Renal cortex interstitium (tissue), 11 donors: ENCODE data around the gene SIRT2. TPM values are rescaled to one million over a fixed set of nuclear protein-coding genes. Genes with fewer than 3 reads are reported as not detected.
A peak's percentile ranks its signal among the peaks of the same experiment; 100 is the strongest.
"Not testable (repeated sequence)": the region's sequence is repeated elsewhere in the genome, so short reads cannot be mapped to it uniquely, and the experiment has no call there.

ENCODE experiments used
- DNase-seq, 11 donors: peaks; one replicate each; pipeline ENCODE4 v3.0.0-alpha.2; 2013; ENCODE audit warnings: low read depth in 9 of 11, low spot score in 4 of 11; ENCODE audit errors: extremely low read depth in 1 of 11
- polyA plus RNA-seq, 3 donors: library from polyadenylated mRNA; unstranded; fragments of 120-200 nt; gene quantifications; one replicate each; pipeline ENCODE4 v1.2.1, GENCODE V29; 2013; ENCODE audit not compliant: insufficient read length in 3 of 3

SIRT2 gene
- polyA plus RNA-seq, 3 donors = 37.1 to 48.7 (median 42.1) TPM

DNA sequence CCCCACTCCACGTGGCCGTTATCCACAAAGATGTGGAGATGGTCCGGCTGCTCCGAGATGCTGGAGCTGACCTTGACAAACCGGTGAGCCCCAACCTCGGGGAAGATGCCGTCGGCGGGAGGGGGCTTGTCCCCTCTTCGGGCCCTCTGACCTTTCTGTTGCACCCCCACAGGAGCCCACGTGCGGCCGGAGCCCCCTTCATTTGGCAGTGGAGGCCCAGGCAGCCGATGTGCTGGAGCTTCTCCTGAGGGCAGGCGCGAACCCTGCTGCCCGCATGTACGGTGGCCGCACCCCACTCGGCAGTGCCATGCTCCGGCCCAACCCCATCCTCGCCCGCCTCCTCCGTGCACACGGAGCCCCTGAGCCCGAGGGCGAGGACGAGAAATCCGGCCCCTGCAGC lies 7.8 kb upstream of the SIRT2 start:
- no peak for DNase-seq

DNA sequence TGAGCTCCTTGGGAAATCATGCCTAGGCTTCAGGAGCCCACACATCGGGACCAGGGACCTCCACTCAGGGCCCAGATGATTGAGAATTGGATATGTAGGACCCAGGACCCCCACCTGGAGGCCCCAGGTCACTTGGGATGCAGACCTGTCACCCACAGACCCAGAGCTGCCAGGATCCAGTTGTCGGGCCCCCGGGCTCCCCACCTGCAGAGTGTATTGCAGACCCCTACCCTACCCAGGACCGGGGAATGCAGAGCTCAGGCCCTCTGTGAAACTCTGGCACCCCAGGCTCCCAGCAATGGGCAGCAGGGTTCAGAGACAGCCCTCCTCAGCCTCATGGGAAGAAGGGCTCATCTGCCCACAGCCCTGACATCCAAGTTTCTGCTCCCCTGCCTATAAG lies 6.2 kb upstream of the SIRT2 start:
- DNase-seq = no peak

DNA sequence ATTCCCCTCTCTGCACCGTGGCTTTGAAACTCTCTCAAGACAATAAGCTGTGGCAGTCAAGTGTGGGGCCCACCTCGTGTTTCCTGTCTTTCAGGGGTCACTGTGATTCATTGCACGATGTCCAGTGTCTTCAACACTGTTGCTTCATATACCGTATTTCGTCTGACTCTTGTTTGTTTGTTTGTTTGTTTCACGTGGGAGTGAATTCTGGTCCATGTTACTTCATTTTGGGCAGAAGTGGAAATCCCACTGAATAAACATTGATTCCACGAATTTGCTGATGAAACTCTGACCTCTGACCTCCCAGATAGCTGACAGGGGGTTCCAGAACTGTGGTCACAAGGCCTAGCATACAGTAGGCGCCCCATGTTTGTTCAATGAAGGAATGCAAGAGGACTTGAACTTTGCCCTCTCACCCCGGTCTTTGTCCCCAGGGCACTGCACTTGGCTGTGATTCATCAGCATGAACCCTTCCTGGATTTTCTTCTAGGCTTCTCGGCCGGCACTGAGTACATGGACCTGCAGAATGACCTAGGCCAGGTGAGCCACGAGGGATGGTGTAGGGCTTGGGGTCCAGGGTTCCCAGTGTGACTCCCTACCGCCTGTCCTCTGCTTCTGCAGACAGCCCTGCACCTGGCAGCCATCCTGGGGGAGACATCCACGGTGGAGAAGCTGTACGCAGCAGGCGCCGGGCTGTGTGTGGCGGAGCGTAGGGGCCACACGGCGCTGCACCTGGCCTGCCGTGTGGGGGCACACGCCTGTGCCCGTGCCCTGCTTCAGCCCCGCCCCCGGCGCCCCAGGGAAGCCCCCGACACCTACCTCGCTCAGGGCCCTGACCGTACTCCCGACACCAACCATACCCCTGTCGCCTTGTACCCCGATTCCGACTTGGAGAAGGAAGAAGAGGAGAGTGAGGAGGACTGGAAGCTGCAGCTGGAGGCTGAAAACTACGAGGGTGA lies 5.4 kb upstream of the SIRT2 start:
- no peak for DNase-seq

DNA sequence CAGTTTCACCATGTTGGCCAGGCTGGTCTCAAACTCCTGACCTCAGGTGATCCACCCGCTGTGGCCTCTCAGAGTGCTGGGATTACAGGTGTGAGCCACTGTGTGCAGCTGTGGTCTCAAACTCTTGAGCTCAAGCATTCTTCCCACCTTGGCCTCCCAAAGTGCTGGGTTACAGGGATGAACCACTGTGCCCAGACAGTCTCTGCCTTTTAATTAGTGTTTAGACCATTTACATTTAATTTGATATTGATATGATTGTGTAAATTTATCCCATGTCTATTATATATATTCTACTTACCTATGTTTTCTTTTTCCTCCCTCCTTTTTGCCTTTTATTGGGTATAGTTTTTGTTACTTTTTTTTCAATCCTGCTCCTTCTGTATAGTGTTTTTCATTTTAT lies 2.3 kb upstream of the SIRT2 start:
- DNase-seq = no peak

DNA sequence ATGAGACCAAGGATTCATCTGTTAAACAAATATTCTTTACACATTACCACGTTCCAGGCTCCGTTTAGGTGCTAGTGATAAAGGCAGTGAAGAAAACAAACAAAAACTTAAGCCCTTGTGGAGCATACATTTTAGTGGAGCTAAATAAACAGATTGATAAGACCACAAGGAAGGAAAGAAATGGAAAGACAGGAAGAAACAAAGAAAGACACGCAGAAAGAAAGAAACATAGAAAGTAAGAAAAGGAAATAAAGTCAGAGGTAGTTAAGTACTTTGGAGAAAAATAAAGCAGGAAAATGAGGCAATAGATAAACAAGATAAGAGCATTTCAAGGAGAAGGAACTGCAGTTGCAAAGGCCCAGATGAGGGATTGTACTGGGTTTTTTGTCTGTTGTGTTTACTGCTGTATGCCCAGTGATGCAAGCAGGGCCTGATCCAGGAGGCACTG lies 1.3 kb upstream of the SIRT2 start:
- no peak for DNase-seq

DNA sequence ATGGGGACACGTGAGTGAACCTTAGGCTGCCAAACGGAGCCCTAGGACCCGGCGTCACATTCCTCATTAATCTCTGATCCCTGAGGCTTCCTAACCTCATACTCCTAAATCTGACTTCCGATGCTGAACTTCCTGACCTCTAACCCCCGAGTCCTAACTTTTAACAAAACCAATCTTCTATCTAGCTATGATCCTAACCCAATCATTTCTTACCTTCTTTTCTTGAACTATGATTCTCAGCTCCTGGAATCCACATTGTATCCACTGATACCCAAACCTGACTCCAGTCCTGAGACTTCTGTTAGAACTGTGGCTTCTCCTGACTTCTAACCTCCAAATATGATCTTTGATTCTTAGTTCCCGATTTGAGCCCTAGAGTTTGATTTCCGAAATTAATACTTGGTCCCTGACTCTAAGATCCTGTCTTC lies 798 bp upstream of the SIRT2 start:
- peak in 2 of 11 donors; percentile 50 to 56 for DNase-seq

DNA sequence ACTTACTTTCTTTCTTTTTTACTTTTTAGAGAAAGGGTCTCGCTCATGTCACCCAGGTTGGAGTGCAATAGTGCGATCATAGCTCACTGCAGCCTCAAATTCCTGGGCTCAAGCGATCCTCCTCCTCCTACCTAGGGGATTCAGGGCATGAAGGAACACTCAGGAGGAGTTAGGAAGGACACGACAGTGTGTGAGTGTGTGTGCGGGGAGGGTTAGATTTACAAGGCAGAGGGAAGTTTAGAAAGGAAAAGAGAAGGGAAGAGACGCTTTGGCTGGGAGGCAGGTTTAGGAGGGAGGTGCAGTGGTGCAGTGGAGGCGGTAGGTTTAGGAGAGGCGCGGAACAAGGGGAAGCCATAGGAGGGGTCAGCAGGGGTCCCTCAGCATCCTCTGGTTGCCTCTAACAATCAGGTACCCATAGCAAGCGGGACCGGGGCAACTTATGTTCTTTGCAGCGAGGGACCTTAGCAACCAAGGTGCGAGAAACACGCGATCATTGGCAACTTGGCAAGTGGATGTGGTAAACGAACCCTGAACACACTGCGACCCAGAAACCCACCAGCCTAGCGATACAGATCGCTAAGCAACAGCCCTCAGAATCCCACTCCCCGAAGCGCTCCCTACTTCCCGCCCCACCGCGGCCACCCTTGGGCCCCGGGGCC lies 501 bp downstream of the SIRT2 start:
- DNase-seq = no peak

DNA sequence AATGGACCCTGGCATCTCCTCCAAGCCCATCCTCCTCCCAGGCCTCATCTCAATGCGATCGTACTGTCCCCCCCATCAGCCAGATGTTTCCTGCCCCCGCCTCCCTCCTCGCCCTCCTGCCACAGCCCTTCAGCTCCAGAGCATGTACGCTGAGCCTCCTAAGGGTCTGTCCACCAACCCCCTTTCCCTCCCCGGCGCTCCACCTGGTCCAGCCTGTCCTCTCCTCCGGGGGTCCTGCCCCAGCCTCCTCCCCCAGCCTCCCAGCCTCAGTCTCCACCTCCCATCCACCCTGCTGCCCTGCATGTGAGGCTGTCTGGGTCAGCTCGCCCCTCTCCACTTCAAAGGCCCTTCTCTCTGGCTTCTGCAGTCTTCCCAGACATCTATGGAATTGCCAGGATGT lies 4.5 kb downstream of the SIRT2 start:
- DNase-seq = no peak

DNA sequence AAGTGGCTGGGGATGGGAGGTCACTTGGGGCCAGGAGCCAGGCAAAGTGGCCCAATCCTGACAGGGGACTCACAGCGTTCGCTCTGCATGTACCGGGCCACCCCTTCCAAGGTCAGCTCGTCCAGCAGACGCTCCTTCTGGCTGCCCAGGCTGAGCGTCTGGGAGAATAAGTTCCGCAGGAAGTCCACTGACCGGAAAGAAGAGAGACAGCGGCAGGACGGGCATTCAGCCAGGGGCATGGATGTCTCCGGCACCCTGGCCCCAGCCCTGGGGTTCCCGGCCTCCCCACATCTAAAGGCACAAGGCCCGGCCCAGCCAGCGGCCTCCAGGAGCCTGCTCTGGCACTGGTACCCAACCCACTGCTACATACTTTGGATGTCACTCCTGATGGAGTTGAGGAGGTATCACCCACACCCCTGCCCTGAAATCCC lies 6.1 kb downstream of the SIRT2 start:
- DNase-seq = no peak

DNA sequence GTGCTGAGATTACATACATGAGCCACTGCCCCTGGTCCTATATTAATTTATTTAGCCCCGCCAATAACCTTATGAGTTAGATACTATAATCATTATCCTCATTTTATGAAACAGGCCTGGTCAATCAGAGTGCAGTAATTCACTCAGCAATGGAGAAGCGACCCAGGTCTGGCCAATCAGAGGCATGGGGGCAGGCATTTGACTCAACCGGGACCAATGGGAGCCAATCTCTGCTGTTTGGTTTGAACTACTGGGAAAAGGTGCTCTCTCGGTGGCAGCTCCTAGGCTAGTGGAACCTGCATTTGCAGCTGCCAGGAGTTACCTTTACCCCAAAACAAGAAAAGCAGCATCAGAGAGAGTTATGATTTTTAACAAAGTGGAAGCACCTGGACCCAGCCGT lies 6.6 kb downstream of the SIRT2 start:
- DNase-seq = no peak

DNA sequence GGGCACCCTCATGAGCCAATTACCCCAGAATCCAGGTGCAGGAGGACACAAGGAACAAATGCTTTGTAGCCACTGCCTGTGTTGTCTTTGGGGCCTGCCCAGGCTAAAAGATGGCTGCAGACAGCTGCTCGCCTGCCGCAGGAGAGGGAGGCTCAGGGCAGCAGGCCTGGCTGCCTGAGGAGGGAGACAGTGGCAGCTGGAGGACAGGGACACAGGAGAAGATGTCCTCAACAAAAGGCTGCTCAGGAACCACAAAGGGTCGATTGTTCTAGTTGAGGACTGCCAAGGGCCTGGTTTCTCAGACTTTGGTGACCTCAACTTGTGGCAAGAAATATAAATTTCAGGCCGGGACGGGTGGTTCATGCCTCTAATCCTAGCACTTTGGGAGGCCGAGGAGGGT lies 7.6 kb downstream of the SIRT2 start:
- no peak for DNase-seq

DNA sequence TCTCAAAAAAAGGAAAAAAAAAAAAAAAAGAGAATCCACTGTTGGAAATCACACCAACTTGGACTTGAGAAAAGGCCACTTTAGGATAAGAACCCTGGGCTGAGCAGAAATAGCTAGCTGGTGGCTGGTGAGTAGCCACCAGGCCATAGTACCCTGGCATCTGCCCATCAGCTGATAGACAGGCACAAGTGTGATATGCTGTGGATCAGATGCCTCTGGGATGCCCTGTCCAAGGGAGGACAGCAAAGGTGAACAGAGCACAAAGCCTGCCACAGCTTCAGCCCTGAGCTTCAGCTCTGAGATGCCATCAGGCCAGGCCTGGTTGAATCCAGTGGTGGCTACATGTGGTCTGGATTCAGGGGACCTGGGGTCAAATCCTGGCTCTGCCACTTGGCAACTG lies 8.7 kb downstream of the SIRT2 start:
- DNase-seq = no peak

DNA sequence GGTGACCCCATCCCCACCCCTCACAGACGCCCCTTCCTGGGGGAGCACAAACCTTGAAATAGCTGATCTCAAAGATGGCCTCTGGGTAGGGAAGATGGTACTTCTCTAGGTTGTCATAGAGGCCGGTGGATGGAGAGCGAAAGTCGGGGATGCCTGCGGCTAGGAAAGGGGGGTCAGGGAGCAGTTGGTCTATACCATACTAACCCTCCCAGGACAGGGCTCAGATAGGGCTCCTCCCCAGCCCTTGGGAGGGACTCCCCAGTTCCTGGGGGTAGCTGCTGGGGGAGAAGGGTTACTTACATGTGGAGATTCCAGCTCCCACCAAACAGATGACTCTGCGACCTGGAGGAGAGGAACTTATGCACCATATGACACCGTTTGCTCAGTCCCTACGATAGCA lies 9.6 kb downstream of the SIRT2 start:
- DNase-seq = no peak

DNA sequence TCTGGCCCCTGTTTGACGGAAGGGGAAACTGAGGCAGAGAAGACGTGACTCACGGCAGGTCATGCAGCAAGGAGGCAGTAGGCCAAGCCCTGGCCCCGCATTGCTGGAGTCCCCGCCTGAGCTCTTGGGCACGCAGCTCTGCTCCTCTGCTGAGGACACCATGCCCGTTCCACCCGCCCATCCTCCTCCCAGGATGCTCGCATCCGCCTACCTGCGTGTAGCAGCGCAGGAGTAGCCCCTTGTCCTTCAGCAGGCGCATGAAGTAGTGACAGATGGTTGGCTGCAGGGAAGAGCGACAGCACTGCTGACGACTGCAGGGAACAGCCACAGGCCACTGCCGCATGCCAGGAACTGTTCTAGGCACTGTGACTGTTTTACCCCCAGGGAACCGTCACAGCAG lies 10.5 kb downstream of the SIRT2 start:
- DNase-seq = no peak

DNA sequence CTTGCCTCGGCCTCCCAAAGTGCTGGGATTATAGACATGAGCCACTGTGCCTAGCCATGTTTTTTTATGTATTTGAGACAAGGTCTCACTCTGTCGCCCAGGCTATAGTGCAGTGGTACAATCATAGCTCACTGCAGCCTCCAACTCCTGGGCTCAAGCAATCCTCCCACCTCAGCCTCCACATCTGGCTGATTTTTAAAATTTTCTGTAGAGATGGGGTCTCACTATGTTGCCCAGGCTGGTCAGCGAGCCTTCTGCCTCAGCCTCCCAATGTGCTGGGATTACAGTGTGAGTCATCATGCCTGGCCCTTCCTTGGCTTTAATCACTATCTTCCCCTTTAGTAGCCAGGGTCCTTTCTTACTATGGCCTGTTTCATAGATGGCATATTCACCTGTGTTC lies 14.7 kb downstream of the SIRT2 start:
- not testable (repeated sequence) for DNase-seq

DNA sequence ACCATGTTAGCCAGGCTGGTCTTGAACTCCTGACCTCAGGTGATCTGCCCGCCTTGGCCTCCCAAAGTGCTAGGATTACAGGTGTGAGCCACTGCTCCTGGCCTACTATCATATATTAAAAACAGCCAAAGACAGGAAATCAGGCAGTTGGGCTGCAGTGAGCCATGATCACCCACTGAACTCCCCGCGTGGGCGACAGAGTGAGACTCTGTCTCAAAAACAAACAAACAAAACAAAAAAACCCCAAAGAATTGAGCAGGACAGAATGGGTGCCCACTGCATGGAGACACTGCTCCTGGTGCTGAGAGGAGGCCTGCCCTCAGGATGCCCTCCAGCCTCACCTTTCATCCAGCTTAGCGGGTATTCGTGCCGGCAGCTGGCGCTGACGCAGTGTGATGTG lies 16.1 kb downstream of the SIRT2 start:
- no peak for DNase-seq

DNA sequence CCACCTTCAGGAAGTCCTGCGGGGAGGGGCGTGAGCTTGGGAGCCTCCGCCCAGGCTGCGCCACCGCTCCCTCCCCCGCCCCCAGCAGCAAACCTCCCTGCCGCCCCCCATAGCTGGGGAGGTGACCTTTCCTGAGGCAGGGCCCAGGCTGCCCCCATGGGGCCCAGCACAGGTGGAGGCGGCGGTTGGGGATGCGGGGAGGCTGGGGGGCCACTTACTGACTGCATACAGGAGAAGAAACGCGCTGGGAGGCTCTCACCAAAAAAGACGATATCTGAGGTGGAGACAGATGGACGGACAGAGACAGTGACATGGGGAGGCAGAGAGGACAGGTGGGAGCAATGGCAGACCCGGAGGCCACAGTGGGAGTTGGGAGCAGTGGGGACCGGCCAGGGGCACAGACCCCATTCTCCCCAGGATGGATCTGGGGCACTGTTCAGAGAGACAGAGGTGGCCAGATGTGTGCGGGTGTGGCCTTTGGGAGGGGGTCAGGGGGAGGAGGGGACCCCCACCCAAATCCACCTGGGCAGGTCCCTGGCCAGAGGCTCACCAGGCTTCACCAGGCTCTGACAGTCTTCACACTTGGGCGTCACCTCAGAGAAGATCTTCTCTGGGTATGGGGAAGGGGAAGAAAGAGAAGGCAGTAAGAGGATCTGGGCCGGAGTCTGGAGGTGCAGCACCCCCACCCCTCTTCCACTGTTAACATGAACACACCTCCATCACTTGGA lies 18.4 kb downstream of the SIRT2 start:
- no peak for DNase-seq

DNA sequence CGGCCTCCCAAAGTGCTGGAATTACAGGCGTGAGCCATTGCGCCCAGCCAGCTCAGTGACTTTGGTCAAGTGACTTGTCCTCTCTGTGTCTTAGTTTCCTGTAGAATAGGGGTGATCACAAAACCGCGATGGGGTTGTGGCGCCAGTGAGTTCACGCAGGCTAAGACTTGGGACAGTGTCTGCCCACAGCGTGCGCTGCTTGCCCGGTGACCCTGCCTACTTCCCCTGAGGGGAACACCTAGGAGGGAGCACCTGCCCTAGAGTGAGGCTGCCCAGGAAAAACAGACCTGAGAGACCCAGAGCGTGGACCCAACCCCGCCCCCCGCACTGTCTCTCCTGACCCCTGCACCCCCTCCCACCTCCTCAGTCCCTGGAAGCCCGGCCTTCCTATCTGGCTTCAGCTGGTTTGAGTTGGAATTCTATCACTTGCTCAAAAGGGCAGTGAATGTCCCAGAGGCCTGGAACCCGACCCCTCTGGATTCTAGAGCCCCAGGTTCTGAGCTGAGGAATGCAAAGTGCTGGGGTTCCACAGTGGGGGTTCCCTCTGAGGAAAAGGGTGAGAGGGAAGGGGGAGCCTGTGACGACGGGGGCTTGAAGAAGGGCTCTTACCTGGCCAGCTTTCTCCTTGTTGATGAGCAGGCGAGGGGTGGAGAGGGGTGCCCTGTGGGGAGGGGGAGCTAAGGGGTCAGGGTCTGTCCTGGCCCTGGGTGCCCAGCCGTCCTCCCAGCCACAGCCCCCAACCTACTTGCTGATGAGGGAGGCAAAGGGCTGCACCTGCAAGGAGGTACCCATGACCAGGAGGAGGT lies 19.1 kb downstream of the SIRT2 start:
- DNase-seq = no peak

DNA sequence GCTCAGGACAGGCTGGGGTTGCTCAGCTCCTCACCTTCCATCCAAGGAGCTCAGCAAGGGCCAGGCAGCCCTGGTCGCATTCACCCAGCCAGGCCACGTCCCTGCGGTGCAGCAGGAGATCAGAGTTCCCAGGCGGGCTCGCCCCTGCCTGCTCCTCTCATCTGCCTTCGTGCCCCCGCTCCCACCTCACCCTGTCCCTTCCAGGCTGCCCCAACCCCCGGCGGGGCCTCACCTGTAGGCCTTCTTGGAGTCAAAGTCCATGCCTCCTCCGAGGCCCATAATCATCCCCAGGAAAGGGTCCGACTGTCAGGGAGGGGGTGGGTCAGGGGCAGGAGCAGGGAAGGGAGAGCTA lies 20.0 kb downstream of the SIRT2 start:
- DNase-seq = no peak
